Loucy (cell line): ENCODE results near the gene CDC42BPB.

Experiments used
- EZH2phosphoT487 ChIP-seq: fragments of 200-600 bp; IDR thresholded peaks from 2 replicates; pipeline ENCODE4 v1.6.1; 2018; ENCODE audit warnings: antibody characterized with exemption, mild to moderate bottlenecking, moderate library complexity, borderline replicate concordance
- TF ChIP-seq, protein P1 (sequence below): fragments of 200-600 bp; sonication (generic); conservative IDR thresholded peaks from 2 replicates; pipeline ENCODE4 v1.5.1; 2014; ENCODE audit warnings: mild to moderate bottlenecking, antibody characterized with exemption, low read length

DNA sequence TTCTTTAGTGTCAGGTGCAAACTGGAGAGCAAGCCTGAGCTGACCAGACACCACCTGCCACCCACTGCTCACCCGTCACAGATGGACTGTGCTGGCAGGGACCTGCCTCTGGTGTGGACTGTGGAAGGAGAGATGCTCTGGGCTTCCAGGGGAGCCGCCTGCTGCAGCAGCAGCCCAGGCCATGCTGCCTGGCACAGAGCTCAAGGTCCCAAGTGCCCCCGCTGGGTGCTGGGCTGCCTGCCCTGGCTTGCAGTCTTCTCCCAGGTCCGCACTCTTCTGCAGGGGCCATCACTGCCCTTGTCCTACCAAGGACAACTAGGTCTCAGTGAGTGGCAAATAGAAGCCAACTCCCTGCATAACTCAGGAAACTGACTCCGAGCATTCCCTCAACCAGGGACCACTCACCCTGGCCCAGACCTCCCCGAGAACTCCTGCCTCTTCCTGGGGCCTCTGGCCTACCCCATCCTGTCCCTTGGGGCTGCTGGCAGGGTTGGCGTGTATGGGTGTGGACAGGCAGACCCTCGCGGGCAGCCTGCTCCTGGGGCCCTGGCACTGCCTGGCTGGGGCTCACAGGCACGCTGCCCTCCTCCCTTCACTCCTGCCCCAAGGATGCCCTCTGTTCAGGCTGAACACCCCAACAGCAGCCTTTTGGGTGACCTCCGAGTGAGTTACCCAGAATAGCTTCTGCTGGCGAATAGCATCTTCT is 125.6 kb downstream of the CDC42BPB start:
- TF ChIP-seq, protein P1, sequence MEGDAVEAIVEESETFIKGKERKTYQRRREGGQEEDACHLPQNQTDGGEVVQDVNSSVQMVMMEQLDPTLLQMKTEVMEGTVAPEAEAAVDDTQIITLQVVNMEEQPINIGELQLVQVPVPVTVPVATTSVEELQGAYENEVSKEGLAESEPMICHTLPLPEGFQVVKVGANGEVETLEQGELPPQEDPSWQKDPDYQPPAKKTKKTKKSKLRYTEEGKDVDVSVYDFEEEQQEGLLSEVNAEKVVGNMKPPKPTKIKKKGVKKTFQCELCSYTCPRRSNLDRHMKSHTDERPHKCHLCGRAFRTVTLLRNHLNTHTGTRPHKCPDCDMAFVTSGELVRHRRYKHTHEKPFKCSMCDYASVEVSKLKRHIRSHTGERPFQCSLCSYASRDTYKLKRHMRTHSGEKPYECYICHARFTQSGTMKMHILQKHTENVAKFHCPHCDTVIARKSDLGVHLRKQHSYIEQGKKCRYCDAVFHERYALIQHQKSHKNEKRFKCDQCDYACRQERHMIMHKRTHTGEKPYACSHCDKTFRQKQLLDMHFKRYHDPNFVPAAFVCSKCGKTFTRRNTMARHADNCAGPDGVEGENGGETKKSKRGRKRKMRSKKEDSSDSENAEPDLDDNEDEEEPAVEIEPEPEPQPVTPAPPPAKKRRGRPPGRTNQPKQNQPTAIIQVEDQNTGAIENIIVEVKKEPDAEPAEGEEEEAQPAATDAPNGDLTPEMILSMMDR, result no peak
- TF ChIP-seq EZH2phosphoT487, result no peak
